ENCODE results near the gene ZKSCAN8. TPM values are rescaled to one million over a fixed set of nuclear protein-coding genes. Genes with fewer than 3 reads are reported as not detected.
A peak's percentile ranks its signal among the peaks of the same experiment; 100 is the strongest.

The ZKSCAN8 gene
- total RNA-seq, 1 donor from 2014 or later: 21.4 TPM

- no peaks in the 10 kb centered on the region for H3K27me3 Mint-ChIP-seq (ENCODE audit: low read depth)
- H3K36me3 Mint-ChIP-seq (ENCODE audit: low read depth): peaks cover 3% of the 10 kb centered on the region
- H3K9me3 Mint-ChIP-seq (ENCODE audit: low read depth): no peaks in the 10 kb centered on the region
- no peak for TF ChIP-seq CTCF (IDR thresholded peaks at IDR 0.05)
- H3K4me3 Mint-ChIP-seq (ENCODE audit: unreplicated experiment): peak overlapping the region; percentile 98
- peaks cover 44% of the 10 kb centered on the region for H3K4me1 Mint-ChIP-seq (ENCODE audit: low read depth)
- peak overlapping the region; percentile 14 for H3K27ac Mint-ChIP-seq (ENCODE audit: unreplicated experiment)
- no peak for DNase-seq (ENCODE audit: low spot score)
These were observed 6.3 kb upstream of the ZKSCAN8 start for GRCh38 chr6:28135393-28135792.

GRCh38 chr6:28136585-28137504 lies 4.8 kb upstream of the ZKSCAN8 start:
- peak; percentile 91 for DNase-seq (ENCODE audit: low spot score)
- Mint-ChIP-seq H3K4me3 (ENCODE audit: unreplicated experiment) (peak overlapping the region; percentile 98), H3K9me3 (ENCODE audit: low read depth) (no peaks in the 10 kb centered on the region), H3K4me1 (ENCODE audit: low read depth) (peaks cover 46% of the 10 kb centered on the region), H3K27ac (ENCODE audit: unreplicated experiment) (peak overlapping the region; percentile 98), H3K36me3 (ENCODE audit: low read depth) (peaks cover 3% of the 10 kb centered on the region), H3K27me3 (ENCODE audit: low read depth) (no peaks in the 10 kb centered on the region)
- TF ChIP-seq CTCF (IDR thresholded peaks at IDR 0.05): peak; percentile 3

- DNase-seq (ENCODE audit: low spot score): no peak
- no peak for TF ChIP-seq CTCF (IDR thresholded peaks at IDR 0.05)
- Mint-ChIP-seq H3K27me3 (ENCODE audit: low read depth) (no peaks in the 10 kb centered on the region), H3K9me3 (ENCODE audit: low read depth) (no peaks in the 10 kb centered on the region), H3K27ac (ENCODE audit: unreplicated experiment) (peak overlapping the region; percentile 98), H3K4me3 (ENCODE audit: unreplicated experiment) (peak overlapping the region; percentile 98), H3K36me3 (ENCODE audit: low read depth) (peaks cover 3% of the 10 kb centered on the region), H3K4me1 (ENCODE audit: low read depth) (peaks cover 52% of the 10 kb centered on the region)
These were observed 4.1 kb upstream of the ZKSCAN8 start for GRCh38 chr6:28137505-28137981.

- no peak for DNase-seq (ENCODE audit: low spot score)
- TF ChIP-seq CTCF (IDR thresholded peaks at IDR 0.05): no peak
- H3K9me3 Mint-ChIP-seq (ENCODE audit: low read depth): no peaks in the 10 kb centered on the region
- peaks cover 56% of the 10 kb centered on the region for H3K4me1 Mint-ChIP-seq (ENCODE audit: low read depth)
- H3K27ac Mint-ChIP-seq (ENCODE audit: unreplicated experiment): no peak overlapping the region
- no peaks in the 10 kb centered on the region for H3K27me3 Mint-ChIP-seq (ENCODE audit: low read depth)
- no peak overlapping the region for H3K4me3 Mint-ChIP-seq (ENCODE audit: unreplicated experiment)
- H3K36me3 Mint-ChIP-seq (ENCODE audit: low read depth): peaks cover 4% of the 10 kb centered on the region
These were observed 1.7 kb upstream of the ZKSCAN8 start for GRCh38 chr6:28139860-28140543.

- Mint-ChIP-seq H3K4me1 (ENCODE audit: low read depth) (peaks cover 58% of the 10 kb centered on the region), H3K36me3 (ENCODE audit: low read depth) (peaks cover 7% of the 10 kb centered on the region), H3K4me3 (ENCODE audit: unreplicated experiment) (no peak overlapping the region), H3K9me3 (ENCODE audit: low read depth) (no peaks in the 10 kb centered on the region), H3K27ac (ENCODE audit: unreplicated experiment) (no peak overlapping the region), H3K27me3 (ENCODE audit: low read depth) (no peaks in the 10 kb centered on the region)
- DNase-seq (ENCODE audit: low spot score): no peak
- TF ChIP-seq CTCF (IDR thresholded peaks at IDR 0.05): no peak
These were observed 1.1 kb upstream of the ZKSCAN8 start for GRCh38 chr6:28140616-28141015.

All from chondrocyte (in vitro differentiated cells).